Heart left ventricle (tissue), 13 donors: Measurements from ENCODE around the gene PPP1R9A.

Experiments
- POLR2A ChIP-seq, 2 donors: fragments of 450-650 bp; IDR thresholded peaks; one replicate each; pipeline ENCODE4 v1.6.1; 2017; ENCODE audit warnings: antibody characterized with exemption in 2 of 2, mild to moderate bottlenecking in 2 of 2, moderate library complexity in 2 of 2
- TF ChIP-seq, protein P1 (sequence below), 12 donors: fragments of 200-600 bp; sonication (generic) in 4 of 12; IDR thresholded peaks; one replicate each; pipeline versions ENCODE4 v1.5.0 to v1.8.0; 2018 to 2022; ENCODE audit warnings: antibody characterized with exemption in 12 of 12, mild to moderate bottlenecking in 5 of 12
- donor health status: ischemic (EF 13 %, LVEDD 7.1; RV severe dilation, severe dysfunction).
- donor health status: DM: no; HTN: yes; CAD: no.
- donor health status: DM: no; HTN: no; CAD: no.
- donor health status: ischemic (EF 25% LVEDD 6.9; RV normal size, moderate dysfunction).
- donor health status: ischemic (EF 25% LVEDD 5.7; RV mildly dilated, moderate dysfunction).
- donor health status: ischemic (EF 35%, LVEDD 5.7; RV mildly dilated, moderate dysfunction).
- donor health status: nonischemic (EF 11% LVEDD 7.7; RV severe dilation, severe dysfunction).
- donor health status: DM: yes; HTN: yes; CAD: no.
- donor health status: PGD.
- donor health status: ischemic (EF 29% LVEDD 5.4; RV normal size, mild dysfunction).
- donor health status: nonischemic (EF 23%, LVEDD 6.1; RV moderate dilation, normal function).

DNA sequence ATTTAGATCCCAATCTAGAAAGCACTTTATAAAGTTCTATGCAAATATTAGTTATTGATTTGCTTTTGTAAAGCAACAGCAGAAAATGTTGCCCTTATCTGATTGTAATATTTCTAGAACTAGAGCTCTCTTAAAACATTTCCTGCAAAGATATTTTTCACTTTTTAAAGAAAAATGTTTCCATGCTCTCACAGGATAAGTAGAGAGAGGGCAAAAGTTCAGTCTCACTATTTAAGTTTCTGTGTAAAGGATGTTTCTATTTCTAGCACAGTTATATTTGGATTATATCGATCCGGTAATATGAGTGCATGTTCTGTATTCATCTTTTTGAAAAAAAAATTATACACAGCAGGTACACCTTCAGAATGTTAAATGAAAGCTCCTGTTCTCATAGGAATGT lies 334.9 kb downstream of the PPP1R9A start:
- TF ChIP-seq, protein P1, sequence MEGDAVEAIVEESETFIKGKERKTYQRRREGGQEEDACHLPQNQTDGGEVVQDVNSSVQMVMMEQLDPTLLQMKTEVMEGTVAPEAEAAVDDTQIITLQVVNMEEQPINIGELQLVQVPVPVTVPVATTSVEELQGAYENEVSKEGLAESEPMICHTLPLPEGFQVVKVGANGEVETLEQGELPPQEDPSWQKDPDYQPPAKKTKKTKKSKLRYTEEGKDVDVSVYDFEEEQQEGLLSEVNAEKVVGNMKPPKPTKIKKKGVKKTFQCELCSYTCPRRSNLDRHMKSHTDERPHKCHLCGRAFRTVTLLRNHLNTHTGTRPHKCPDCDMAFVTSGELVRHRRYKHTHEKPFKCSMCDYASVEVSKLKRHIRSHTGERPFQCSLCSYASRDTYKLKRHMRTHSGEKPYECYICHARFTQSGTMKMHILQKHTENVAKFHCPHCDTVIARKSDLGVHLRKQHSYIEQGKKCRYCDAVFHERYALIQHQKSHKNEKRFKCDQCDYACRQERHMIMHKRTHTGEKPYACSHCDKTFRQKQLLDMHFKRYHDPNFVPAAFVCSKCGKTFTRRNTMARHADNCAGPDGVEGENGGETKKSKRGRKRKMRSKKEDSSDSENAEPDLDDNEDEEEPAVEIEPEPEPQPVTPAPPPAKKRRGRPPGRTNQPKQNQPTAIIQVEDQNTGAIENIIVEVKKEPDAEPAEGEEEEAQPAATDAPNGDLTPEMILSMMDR (IDR thresholded peaks at IDR 0.05), result no peak
- TF ChIP-seq POLR2A (IDR thresholded peaks at IDR 0.05), result no peak
